Glutamatergic neuron (in vitro differentiated cells): ENCODE measurements around the gene ADORA2A. TPM values are rescaled to one million over a fixed set of nuclear protein-coding genes. Genes with fewer than 3 reads are reported as not detected.
"Not testable (repeated sequence)": the region's sequence is repeated elsewhere in the genome, so short reads cannot be mapped to it uniquely, and the experiment has no call there.

ENCODE experiments used
- DNase-seq: peaks from one replicate; pipeline ENCODE4 v3.0.0; 2022
- H3K27ac Mint-ChIP-seq: one replicate; pipeline ENCODE4 v1.8.0; 2020; ENCODE audit warnings: mild to moderate bottlenecking, mixed read lengths, inconsistent platforms; ENCODE audit not compliant: unreplicated experiment
- H3K27me3 Mint-ChIP-seq: one replicate; pipeline ENCODE4 v1.8.0; 2020; ENCODE audit warnings: mild to moderate bottlenecking, moderate library complexity, mixed read lengths, inconsistent platforms; ENCODE audit not compliant: unreplicated experiment
- H3K36me3 Mint-ChIP-seq: one replicate; pipeline ENCODE4 v1.8.0; 2020; ENCODE audit warnings: mild to moderate bottlenecking, mixed read lengths, inconsistent platforms; ENCODE audit not compliant: unreplicated experiment
- H3K4me1 Mint-ChIP-seq: one replicate; pipeline ENCODE4 v1.8.0; 2020; ENCODE audit warnings: mild to moderate bottlenecking, low read depth, mixed read lengths, inconsistent platforms; ENCODE audit not compliant: unreplicated experiment
- H3K4me3 Mint-ChIP-seq: one replicate; pipeline ENCODE4 v1.8.0; 2020; ENCODE audit warnings: mild to moderate bottlenecking, mixed read lengths, inconsistent platforms; ENCODE audit not compliant: unreplicated experiment
- H3K9me3 Mint-ChIP-seq: one replicate; pipeline ENCODE4 v1.8.0; 2020; ENCODE audit warnings: mild to moderate bottlenecking, moderate library complexity, mixed read lengths, inconsistent platforms; ENCODE audit not compliant: unreplicated experiment
- CTCF ChIP-seq: fragments of 200-600 bp; sonication (generic); IDR thresholded peaks from one replicate; pipeline ENCODE4 v1.5.0; 2021; ENCODE audit not compliant: partially characterized antibody, unreplicated experiment
- total RNA-seq: library from RNA; stranded (reverse); fragmentation: NEBNext Ultra II Directional; extraction: Animal tissue kit (Norgen Biotek cat#: 25700); gene quantifications from one replicate; pipeline ENCODE4 v1.2.1, GENCODE V29; 2021; ENCODE audit not compliant: unreplicated experiment

ADORA2A gene
- total RNA-seq, 1 donor from 2014 or later, result 15.9 TPM

GRCh38 chr22:24489011-24489410, 61.6 kb downstream of the ADORA2A start:
- peaks cover 3% of the 10 kb centered on the region for H3K27me3 Mint-ChIP-seq
- no peak overlapping the region for H3K4me3 Mint-ChIP-seq
- DNase-seq, result no peak
- no peak overlapping the region for H3K27ac Mint-ChIP-seq
- peaks cover 11% of the 10 kb centered on the region for H3K36me3 Mint-ChIP-seq
- peaks cover 7% of the 10 kb centered on the region for H3K4me1 Mint-ChIP-seq
- TF ChIP-seq CTCF, result no peak
- H3K9me3 Mint-ChIP-seq, result no peaks in the 10 kb centered on the region

- not testable (repeated sequence) for H3K27ac Mint-ChIP-seq, H3K9me3 Mint-ChIP-seq, DNase-seq, H3K4me3 Mint-ChIP-seq, H3K27me3 Mint-ChIP-seq, H3K4me1 Mint-ChIP-seq
- peaks cover 11% of the 10 kb centered on the region for H3K36me3 Mint-ChIP-seq
Measured at GRCh38 chr22:24489434-24489833, 62.0 kb downstream of the ADORA2A start.

Other genes with a start within 250 kb of the ADORA2A start
- 123 TPM for gene SUSD2, start 246.1 kb upstream of the ADORA2A start, total RNA-seq
- gene GGT5, start 182.5 kb upstream of the ADORA2A start, total RNA-seq, result 10.7 TPM
- gene SPECC1L, start 156.8 kb upstream of the ADORA2A start, total RNA-seq, result 173 TPM
- 0.37 TPM for gene UPB1, start 67.7 kb downstream of the ADORA2A start, total RNA-seq
- gene GUCD1, start 127.5 kb downstream of the ADORA2A start, total RNA-seq, result 64.9 TPM
- 86.7 TPM for gene SNRPD3, start 128.4 kb downstream of the ADORA2A start, total RNA-seq
- gene LRRC75B, start 165.5 kb downstream of the ADORA2A start, total RNA-seq, result 63.6 TPM
- 3.1 TPM for gene GGT1, start 175.6 kb downstream of the ADORA2A start, total RNA-seq